Measurements from ENCODE around the gene TPSAB1. TPM values are rescaled to one million over a fixed set of nuclear protein-coding genes. Genes with fewer than 3 reads are reported as not detected.
A peak's percentile ranks its signal among the peaks of the same experiment; 100 is the strongest.
"Not testable (repeated sequence)": the region's sequence is repeated elsewhere in the genome, so short reads cannot be mapped to it uniquely, and the experiment has no call there.

The TPSAB1 gene
- total RNA-seq (2021; ENCODE audit: unreplicated experiment) (not detected), Bru-seq, nascent RNA (not detected), BruChase-seq, experiment 1, labeled RNA remaining after a 2-hour chase (not detected), BruChase-seq, experiment 2, labeled RNA remaining after a 6-hour chase (not detected)
- not detected for polyA plus RNA-seq (2012; ENCODE audit: insufficient read length)
- long read RNA-seq, result 0 reads

DNA sequence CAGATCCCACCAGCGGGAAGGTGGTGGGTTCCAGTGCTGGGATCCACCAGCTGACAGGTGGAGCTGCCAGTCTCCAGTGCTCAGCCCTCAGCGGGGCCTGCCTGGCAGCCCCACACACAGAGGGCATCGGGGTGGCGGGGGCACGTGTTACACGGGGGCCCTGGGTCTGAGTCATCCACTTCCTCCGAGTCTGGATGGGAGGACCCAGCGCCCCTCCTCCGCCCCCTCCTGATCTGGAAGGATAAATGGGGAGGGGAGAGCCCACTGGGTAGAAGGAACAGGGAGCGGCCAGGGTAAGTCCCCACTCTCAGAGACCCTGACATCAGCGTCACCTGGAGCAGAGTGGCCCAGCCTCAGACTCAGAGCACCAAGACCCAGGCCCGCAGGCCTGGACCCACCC lies at the start of gene TPSAB1:
TPSAB1 (plus strand) TSS at position 270 of the 400 bp plus-strand sequence. CDS start 234 bp downstream, outside the sequence.
- H3K27ac ChIP-seq (ENCODE audit: low read length); CTCF ChIA-PET; ATAC-seq; POLR2A ChIA-PET; in situ Hi-C loops (cut with HindIII; ENCODE audit: low pct_unique_long_range_greater_than_20kb, low sequenced_read_pairs); DNase-seq (ENCODE audit: low read depth, low spot score); H3K36me3 ChIP-seq (ENCODE audit: control insufficient read depth, insufficient read depth, low read length); H3K27me3 ChIP-seq (ENCODE audit: control insufficient read depth, insufficient read depth, low read length); H3K4me3 ChIP-seq (ENCODE audit: low read depth in 2 of 2, low read length in 2 of 2); intact Hi-C loops (cut with micrococcal nuclease; ENCODE audit: unreplicated experiment); BruUV-seq (replicated peaks); H3K4me1 ChIP-seq (ENCODE audit: control insufficient read depth, insufficient read depth, low read length); H3K9me3 ChIP-seq (ENCODE audit: control insufficient read depth, insufficient read depth, low read depth, low read length): not testable (repeated sequence)

DNA sequence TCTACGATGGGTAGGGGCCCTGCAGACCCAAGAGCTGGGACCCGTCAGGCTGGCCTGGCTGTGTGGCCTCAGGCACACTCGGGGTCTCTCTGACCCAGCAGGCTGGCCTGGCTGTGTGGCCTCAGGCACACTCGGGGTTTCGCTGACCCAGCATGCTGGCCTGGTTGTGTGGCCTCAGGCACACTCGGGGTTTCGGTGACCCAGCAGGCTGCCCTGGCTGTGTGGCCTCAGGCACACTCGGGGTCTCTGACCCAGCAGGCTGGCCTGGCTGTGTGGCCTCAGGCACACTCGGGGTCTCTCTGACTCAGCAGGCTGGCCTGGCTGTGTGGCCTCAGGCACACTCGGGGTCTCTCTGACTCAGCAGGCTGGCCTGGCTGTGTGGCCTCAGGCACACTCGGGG lies 49.7 kb upstream of the TPSAB1 start:
- ATAC-seq; BruUV-seq (replicated peaks); DNase-seq (ENCODE audit: low read depth, low spot score); H3K4me3 ChIP-seq (ENCODE audit: low read depth in 2 of 2, low read length in 2 of 2); in situ Hi-C loops (cut with HindIII; ENCODE audit: low pct_unique_long_range_greater_than_20kb, low sequenced_read_pairs); H3K9me3 ChIP-seq (ENCODE audit: control insufficient read depth, insufficient read depth, low read depth, low read length); H3K36me3 ChIP-seq (ENCODE audit: control insufficient read depth, insufficient read depth, low read length); H3K27ac ChIP-seq (ENCODE audit: low read length); POLR2A ChIA-PET; intact Hi-C loops (cut with micrococcal nuclease; ENCODE audit: unreplicated experiment); H3K27me3 ChIP-seq (ENCODE audit: control insufficient read depth, insufficient read depth, low read length): not testable (repeated sequence)
- peaks cover 27% of the 10 kb centered on the region for H3K4me1 ChIP-seq (ENCODE audit: control insufficient read depth, insufficient read depth, low read length)
- CTCF ChIA-PET, result interaction anchor here (0.9 kb wide), 1 partner anchor 91 kb away, joined by 4 read pairs; no protein-coding TSS in a partner anchor

DNA sequence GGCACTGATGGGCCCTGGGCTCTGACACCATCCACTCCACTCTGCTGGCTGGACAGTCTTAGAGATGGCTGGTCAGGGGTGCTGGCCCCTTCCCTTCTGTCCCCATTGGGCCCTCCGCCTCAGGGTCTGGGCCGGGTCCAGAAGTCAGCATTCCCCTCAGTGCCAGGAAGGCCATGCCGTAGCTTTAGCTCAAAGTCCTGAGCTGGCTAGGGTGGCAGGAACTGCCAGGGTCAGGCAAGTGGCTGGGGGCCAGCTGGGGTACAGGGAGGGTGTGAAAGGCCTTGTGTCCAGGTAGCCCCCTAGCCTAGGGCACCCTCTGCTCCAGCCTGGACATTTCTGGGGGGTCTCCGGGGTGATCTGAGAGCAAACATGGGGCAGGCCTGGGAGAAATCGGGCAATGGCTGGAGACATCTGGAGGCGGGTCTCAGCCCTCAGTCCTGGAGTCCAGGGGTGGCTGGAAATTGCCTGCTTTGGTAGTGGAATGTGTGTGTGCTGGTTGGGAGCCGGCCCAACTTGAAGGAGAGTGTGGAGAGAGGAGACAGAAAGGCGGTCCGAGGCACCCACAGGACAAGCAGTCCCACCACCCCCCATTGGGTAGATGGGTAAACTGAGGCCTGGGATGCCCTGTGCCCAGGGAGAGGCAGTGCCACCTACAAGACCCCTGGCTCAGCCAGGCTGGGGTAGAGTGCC lies 48.0 kb upstream of the TPSAB1 start:
- ChIA-PET CTCF (no interaction called here), POLR2A (no interaction called here)
- H3K4me3 ChIP-seq (ENCODE audit: low read depth in 2 of 2, low read length in 2 of 2), result no peak overlapping the region
- TF ChIP-seq POLR2AphosphoS5 (IDR thresholded peaks at IDR 0.05; ENCODE audit: low read depth, low read length) (no peak), SIN3A (IDR thresholded peaks at IDR 0.05; ENCODE audit: borderline replicate concordance, insufficient read depth, low read depth, low read length) (no peak), TCF7L2 (IDR thresholded peaks at IDR 0.05; ENCODE audit: low read depth, low read length) (no peak)
- TF ChIP-seq, protein P1, sequence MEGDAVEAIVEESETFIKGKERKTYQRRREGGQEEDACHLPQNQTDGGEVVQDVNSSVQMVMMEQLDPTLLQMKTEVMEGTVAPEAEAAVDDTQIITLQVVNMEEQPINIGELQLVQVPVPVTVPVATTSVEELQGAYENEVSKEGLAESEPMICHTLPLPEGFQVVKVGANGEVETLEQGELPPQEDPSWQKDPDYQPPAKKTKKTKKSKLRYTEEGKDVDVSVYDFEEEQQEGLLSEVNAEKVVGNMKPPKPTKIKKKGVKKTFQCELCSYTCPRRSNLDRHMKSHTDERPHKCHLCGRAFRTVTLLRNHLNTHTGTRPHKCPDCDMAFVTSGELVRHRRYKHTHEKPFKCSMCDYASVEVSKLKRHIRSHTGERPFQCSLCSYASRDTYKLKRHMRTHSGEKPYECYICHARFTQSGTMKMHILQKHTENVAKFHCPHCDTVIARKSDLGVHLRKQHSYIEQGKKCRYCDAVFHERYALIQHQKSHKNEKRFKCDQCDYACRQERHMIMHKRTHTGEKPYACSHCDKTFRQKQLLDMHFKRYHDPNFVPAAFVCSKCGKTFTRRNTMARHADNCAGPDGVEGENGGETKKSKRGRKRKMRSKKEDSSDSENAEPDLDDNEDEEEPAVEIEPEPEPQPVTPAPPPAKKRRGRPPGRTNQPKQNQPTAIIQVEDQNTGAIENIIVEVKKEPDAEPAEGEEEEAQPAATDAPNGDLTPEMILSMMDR (IDR thresholded peaks at IDR 0.05), result no peak
- TF ChIP-seq, protein P2, sequence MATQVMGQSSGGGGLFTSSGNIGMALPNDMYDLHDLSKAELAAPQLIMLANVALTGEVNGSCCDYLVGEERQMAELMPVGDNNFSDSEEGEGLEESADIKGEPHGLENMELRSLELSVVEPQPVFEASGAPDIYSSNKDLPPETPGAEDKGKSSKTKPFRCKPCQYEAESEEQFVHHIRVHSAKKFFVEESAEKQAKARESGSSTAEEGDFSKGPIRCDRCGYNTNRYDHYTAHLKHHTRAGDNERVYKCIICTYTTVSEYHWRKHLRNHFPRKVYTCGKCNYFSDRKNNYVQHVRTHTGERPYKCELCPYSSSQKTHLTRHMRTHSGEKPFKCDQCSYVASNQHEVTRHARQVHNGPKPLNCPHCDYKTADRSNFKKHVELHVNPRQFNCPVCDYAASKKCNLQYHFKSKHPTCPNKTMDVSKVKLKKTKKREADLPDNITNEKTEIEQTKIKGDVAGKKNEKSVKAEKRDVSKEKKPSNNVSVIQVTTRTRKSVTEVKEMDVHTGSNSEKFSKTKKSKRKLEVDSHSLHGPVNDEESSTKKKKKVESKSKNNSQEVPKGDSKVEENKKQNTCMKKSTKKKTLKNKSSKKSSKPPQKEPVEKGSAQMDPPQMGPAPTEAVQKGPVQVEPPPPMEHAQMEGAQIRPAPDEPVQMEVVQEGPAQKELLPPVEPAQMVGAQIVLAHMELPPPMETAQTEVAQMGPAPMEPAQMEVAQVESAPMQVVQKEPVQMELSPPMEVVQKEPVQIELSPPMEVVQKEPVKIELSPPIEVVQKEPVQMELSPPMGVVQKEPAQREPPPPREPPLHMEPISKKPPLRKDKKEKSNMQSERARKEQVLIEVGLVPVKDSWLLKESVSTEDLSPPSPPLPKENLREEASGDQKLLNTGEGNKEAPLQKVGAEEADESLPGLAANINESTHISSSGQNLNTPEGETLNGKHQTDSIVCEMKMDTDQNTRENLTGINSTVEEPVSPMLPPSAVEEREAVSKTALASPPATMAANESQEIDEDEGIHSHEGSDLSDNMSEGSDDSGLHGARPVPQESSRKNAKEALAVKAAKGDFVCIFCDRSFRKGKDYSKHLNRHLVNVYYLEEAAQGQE (IDR thresholded peaks at IDR 0.05; ENCODE audit: insufficient read depth in 1 of 2, low read depth in 2 of 2, low read length in 1 of 2), result no peak
- in situ Hi-C loops (cut with HindIII; ENCODE audit: low pct_unique_long_range_greater_than_20kb, low sequenced_read_pairs) (no loop called here), intact Hi-C loops (cut with micrococcal nuclease; ENCODE audit: unreplicated experiment) (no loop called here)
- ATAC-seq (peak; percentile 46), DNase-seq (ENCODE audit: low read depth, low spot score) (no peak)
- BruUV-seq (replicated peaks), result no TSS peak
- H3K27me3 ChIP-seq (ENCODE audit: control insufficient read depth, insufficient read depth, low read length), result no peaks in the 10 kb centered on the region
- no peaks in the 10 kb centered on the region for H3K9me3 ChIP-seq (ENCODE audit: control insufficient read depth, insufficient read depth, low read depth, low read length)
- H3K36me3 ChIP-seq (ENCODE audit: control insufficient read depth, insufficient read depth, low read length), result no peaks in the 10 kb centered on the region
- peak overlapping the region; percentile 76 for H3K27ac ChIP-seq (ENCODE audit: low read length)
- H3K4me1 ChIP-seq (ENCODE audit: control insufficient read depth, insufficient read depth, low read length), result peaks cover 34% of the 10 kb centered on the region
